NT2/D1 (cell line): Measurements from ENCODE around the gene IGF2BP2.

ENCODE experiments used
- DNase-seq: peaks from one replicate; pipeline ENCODE4 v3.0.0-alpha.2; 2011; ENCODE audit warnings: low read depth, low spot score
- H3K27me3 ChIP-seq: 2 replicates; pipeline ENCODE4 v1.6.0; 2011; ENCODE audit warnings: mild to moderate bottlenecking; ENCODE audit not compliant: insufficient read length, insufficient read depth
- H3K36me3 ChIP-seq: 2 replicates; pipeline ENCODE4 v1.6.1; 2011; ENCODE audit warnings: mild to moderate bottlenecking, low read length, mixed read lengths; ENCODE audit not compliant: insufficient read depth, insufficient read length
- H3K4me1 ChIP-seq: 2 replicates; pipeline ENCODE4 v1.5.1; 2011; ENCODE audit not compliant: insufficient read depth, insufficient read length
- H3K4me3 ChIP-seq: 2 replicates; pipeline ENCODE4 v1.5.1; 2011; ENCODE audit warnings: low read depth; ENCODE audit not compliant: insufficient read length
- H3K9ac ChIP-seq: 2 replicates; pipeline ENCODE4 v1.6.0; 2011; ENCODE audit warnings: low read depth; ENCODE audit not compliant: insufficient read length
- H3K9me3 ChIP-seq: 2 replicates; pipeline ENCODE4 v1.5.1; 2011; ENCODE audit warnings: mild to moderate bottlenecking, low read length; ENCODE audit not compliant: insufficient read depth
- SUZ12 ChIP-seq: IDR thresholded peaks from 2 replicates; pipeline ENCODE4 v1.6.1; 2011; ENCODE audit not compliant: insufficient read length, insufficient read depth; ENCODE audit errors: extremely low read depth
- YY1 ChIP-seq: IDR thresholded peaks from 2 replicates; pipeline ENCODE4 v1.6.1; 2011; ENCODE audit not compliant: insufficient read length, insufficient read depth
- ZNF274 ChIP-seq: IDR thresholded peaks from 2 replicates; pipeline ENCODE4 v1.6.1; 2011; ENCODE audit warnings: mild to moderate bottlenecking, low read depth, low read length

The IGF2BP2 gene

GRCh38 chr3:185594073-185594472 is 230.8 kb downstream of the IGF2BP2 start:
- Histone ChIP-seq H3K36me3 (peaks cover 37% of the 10 kb centered on the region), H3K27me3 (no peaks in the 10 kb centered on the region), H3K9me3 (no peaks in the 10 kb centered on the region), H3K4me3 (no peak overlapping the region), H3K4me1 (no peaks in the 10 kb centered on the region), H3K9ac (no peak overlapping the region)
- no peak for DNase-seq
- no peak for TF ChIP-seq YY1
- TF ChIP-seq SUZ12: no peak
- no peak for TF ChIP-seq ZNF274
